T-helper 9 cell (primary cell): ENCODE results near the gene MED12L.

ENCODE experiments used
- DNase-seq: peaks from one replicate; pipeline ENCODE4 v3.0.0-alpha.2; 2020

Gene MED12L

DNA sequence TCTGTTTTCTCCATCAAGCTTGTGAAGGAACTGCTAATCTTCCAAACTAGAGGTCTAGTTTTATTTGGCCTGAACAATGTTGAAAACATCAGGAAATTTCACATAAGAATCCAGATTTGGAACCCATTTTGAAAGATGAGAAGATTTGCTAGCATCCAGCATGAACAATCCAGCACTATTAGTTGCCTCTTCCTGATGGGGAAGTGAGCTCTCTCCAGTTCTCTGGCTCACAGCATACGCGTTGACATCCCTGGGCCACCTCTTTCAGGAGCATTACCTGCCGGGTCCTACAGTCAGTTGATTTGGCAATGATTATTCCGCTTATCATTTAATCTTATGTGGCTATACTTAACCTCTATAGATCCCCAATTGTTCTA is 220.3 kb downstream of the MED12L start:
- no peak for DNase-seq

DNA sequence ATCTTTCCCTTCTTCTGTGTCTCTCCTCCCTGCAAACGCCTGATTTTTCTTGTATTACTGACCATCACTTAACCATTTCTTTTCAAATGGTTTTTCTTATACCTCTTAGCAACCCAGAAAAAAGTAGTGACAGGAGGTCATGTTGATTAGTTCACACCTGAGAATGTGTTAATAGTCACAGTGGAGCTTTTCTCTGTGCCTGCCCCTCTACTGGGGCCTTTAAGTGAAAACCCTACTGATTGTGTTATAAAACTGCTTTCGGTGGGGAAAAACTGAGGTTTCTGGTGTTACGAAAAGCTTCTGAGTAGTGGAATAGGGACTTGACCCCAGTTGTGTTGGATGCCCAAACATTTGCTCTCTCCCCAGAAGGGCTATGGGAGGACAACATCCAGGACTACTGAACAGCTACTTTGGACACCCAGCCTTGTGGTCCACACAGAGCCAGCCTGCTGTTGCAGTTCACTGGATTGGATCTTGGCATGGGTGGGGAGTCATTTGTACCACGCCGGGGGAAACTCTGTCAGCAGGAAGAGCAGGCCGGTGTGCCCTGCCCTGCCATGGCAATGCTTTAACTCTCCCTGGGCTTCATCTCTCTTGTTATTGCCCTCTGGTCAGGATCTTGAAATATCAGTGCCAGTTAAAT is 220.8 kb downstream of the MED12L start:
- DNase-seq, result no peak

DNA sequence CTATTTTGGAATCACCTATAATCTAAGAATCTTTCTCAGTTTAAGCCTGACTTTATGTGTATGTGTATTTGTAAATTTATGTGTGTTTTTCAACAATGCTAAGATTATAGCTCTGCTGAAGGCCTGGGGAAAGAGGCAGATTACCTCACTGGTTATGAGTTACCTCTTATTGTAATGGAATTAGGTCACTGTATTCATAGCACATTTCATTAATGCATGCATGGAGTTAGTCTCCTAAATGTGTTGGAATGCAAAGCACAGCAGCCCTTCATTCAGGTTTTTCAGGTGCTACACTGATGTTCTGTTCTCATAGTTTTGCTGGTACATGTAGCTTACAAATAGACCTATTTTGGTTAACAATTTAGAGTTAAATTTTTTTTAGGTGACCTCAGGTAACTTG is 221.7 kb downstream of the MED12L start:
- no peak for DNase-seq

DNA sequence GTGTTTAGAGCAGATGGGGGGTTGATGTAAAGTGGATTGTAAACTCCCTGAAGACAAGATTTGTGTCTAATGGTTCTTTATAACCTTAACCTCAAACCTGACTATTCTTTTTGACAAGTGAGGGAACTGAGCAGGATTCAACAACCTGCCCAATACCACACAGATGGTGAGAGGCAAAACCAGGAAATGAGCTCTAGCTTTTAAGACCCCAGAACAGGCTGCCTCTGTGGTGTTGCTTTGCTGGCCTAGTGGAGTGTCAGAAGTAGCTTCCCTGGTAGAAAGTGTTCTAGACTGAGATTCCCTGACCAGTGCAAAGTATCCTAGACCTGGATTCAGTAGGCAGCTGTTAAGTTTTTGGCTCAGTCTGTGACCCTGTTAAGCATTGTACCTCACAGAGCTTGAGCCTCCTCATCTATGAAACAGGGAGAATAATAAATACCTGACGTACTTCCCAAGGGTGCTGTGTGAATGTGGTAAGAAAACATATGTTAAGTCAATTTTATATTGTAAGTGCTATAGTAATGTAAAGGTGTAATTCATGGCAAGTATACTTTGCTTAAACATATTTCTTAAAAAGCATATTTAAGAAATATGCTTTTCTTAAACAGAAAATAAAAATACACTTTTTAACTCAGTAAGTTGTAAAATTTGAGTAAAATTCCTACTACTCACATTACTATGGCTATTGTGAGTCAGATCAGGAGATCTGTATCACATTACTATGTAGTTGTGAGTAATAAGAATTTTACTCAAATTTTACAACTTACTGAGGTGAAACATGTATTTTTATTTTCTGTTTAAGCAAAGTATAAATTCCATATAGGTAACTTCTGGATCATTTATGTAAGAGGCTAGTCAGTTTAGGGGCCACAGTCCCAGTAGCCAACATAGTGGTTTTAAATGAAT is 222.4 kb downstream of the MED12L start:
- DNase-seq, result no peak

DNA sequence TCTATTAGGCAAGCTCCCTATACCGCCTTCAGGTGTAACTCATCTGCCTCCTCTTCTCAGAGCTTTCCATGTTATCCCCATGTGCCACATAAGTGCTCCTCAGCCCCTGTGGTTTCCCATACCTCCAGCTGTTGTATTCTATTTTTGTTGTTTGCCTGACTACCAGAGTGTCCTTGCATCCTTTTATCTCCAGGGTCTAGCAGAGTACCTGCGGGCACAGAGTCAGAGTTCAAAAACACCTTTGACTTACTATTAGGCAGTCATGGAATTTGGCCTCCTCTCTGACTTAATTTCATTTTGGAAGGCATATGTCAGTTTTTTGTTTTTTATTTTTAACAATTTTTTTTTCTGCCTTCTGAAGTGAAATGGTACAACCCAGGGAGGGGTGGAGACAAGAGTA is 224.1 kb downstream of the MED12L start:
- no peak for DNase-seq

DNA sequence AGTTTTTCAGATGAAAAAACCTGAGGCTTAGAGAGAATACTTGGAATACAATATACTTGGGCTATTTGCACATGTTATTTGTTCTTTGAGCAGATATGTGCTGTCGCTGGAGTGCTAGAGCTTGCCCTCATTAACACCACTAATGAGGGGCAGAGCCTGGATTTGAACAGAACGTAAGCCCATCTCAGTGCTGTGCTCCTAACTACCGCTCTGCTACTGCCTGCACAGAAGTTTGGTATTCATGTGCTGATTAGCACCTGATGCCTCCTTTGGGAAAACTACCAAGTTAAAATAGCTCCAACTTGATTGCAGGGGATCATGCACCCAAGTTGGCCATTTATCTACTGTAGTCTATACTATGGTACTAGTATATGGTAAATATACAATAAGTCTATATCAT is 227.5 kb downstream of the MED12L start:
- no peak for DNase-seq

DNA sequence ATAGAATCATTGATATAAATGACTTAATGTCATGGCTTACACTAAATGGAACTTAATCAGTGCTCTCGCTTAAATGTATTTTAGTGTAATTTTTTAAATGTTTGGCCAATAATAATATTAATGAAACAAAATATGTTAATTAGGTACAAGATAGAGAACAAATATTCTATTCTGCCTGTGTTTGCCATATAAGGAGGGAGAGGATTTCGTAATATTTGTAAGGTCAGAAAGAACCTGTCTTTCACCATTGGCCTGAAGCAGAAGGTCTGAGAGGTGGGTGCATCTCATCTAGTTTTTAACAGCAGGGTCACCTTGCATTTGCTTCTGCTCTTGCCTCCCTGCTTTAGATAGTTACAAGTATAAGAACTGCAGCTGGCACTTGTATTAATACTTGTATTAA is 228.7 kb downstream of the MED12L start:
- no peak for DNase-seq

DNA sequence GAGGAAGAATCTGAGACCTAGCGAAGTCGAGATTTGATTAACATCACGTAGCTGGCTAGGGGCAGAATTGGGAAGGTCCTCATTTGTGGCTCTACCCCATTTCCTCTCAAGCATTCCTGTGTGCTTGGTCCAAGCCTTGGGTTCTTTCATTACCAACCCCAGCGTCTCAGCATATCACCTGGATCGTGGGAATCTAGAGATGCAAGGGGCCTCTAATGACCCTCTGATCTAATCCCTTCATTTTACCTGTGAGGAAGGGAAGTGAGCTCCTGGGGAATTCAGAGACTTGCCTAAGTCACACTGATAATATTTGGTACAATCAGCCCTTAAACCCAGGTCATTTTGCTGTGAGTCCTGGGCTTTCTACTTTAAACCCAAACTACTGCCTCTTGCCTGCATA is 229.1 kb downstream of the MED12L start:
- no peak for DNase-seq

DNA sequence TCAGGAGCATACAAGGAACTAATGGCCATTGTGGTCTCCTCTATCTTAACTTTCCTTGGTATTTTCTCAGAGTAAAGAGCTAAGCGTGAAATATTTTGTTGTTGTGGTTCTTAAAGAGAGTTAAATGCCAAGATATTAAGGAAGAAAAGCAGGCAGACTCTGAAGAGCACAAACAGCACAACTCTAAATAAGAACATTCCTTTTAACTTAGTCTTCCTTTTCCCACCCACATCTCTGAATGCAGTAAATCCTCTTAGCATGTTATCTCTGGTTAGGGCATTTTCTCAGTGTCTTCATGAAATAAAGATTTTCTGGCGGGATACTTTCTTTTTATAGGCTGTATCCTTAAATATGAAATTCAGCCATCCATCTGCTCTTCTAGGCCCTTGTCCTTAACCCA is 229.7 kb downstream of the MED12L start:
- DNase-seq, result no peak

DNA sequence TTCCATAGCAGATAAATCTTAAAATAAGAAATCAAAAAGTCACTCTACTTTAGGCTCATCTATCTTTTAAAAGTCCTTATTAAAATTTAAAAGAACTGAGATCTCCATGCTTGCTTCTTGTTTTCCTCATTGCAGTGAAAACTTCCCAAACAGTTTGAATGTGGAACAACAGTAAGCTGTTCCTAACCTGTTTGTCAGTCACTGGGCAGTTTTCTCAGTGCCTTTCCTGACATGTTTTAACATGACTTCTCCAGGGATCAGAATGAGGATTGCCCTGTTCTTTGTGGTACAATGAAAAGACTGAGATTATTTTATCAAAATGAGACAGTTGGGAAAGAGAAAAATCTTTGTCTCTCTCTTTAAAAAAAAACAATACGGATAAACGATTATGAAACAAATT is 230.4 kb downstream of the MED12L start:
- DNase-seq, result no peak

DNA sequence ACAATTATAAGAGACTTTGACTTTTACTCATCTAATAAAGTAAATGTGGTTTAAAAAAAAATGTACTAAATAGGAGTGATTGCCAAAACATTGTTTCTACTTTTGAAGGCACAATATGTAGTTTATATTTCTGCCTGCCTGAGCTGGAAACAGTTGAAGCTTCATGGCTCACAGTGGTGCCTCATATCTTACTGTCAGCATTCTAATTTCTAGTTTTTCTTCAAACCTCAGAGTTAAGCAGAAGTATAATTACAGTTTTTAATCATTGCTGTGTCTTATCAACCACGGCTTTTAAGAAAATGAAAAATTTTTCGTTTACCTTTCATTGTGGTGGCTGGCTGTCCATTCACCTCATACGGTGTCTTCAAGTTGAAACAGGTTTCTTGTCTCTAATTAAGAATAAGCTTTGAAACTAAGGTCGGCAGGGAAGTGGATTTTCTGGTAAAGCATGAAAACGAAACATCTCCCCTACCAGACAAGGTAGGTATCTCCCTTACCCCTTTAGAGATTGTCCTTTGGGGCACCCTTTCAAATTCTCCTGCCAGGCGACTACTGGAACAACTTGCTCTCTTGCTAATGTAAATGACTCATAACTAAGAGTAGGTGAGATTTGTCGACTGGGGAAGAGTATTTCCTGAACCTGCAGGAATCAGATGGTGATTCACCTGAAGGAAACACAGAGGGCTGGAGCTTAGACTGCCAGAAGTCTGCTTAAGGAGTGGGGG is 231.0 kb downstream of the MED12L start, which contains the start of gene GPR87:
TSS of gene GPR87 (minus strand) at position 554 of the 725 bp plus-strand sequence. CDS start 16,720 bp downstream, outside the sequence.
- no peak for DNase-seq

DNA sequence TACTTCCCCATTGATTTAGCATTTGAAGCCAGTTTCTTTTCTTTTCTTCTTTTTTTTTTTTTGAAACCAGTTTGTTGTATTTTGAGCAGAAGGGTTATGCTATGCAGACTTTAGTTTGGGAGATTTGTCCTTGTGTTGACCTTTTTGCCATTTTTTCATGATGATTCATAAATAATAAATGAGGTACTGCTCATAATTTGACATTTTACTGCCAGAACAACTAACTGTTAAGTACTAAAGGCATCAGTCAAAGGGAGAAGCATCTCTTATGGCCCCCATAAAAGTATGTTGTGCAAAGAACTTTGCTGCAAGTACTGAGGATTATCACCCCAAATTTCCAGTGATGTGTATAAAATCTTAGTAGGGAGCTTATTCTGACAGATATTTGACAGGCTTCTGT is 232.8 kb downstream of the MED12L start:
- no peak for DNase-seq

DNA sequence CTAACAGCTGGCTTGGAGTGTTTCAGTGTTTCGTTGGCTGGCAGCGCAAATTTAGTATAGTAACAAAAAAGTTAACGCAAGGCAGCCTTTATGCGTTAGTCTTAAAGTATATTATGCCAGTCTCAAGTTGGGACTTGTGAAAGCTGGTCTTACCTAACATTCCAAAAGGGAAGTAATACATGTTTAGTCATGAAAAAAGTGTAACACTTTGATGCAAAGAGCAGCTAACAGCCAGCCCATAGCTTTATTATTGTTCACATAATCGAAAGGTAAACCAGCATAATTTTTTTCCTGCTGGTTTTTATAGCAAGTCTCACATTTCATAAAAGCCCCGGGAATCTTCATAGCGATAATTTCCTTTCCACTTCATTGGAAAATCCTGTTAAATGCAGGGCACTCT is 233.5 kb downstream of the MED12L start:
- no peak for DNase-seq

DNA sequence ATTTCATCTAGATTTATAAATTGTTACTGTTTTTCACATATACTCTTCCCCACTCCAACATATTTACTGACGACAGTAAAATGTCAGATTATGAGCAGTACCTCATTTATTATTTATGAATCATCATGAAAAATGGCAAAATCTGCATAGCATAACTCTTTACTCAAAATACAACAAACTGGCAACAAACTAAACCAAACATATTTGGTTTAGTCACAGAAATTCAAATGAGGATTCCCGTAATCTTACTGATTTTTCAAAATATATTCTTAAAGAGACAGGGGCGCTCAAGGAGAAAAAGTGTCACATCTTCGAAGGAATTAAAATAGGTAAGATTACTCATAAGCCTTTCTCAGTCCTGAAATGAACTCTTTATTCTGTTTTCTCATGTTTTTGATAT is 234.2 kb downstream of the MED12L start:
- no peak for DNase-seq

DNA sequence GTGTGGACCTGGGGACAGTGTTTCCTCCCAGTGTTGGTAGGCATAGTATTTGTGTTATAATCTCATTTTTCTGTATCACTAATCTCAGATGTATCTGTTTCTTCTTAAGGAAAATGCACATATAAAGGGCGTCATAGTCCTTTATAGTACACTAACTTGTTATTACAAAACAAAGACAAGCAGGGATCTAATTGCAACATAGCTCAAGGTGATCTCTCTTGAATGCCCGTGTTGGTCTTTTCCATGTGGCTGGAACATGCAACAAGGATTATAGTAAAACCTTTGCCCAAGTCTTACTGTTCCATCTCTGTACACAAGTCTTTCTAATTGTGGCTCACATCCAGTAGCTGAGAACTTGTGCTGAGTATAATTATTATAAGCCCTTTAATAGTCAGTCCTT is 234.7 kb downstream of the MED12L start:
- no peak for DNase-seq

DNA sequence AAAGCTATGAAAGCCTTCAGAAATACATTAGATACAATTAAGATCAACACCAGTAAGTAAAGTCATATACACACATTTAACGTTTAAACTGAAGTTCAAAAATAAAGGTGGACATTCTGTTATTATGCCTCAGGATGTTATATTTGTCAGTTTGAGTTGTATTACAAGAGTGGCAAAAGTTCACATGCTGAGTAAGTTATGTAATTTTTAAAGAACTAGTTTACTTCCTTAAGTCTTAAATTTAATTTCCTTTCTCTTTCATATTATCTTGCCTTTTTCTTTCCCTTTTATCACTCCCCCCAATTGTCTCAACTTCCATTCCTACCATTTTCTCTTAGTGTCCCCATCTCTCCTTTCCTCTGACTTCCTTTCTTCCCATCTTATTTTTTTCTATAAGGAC is 236.1 kb downstream of the MED12L start:
- no peak for DNase-seq

DNA sequence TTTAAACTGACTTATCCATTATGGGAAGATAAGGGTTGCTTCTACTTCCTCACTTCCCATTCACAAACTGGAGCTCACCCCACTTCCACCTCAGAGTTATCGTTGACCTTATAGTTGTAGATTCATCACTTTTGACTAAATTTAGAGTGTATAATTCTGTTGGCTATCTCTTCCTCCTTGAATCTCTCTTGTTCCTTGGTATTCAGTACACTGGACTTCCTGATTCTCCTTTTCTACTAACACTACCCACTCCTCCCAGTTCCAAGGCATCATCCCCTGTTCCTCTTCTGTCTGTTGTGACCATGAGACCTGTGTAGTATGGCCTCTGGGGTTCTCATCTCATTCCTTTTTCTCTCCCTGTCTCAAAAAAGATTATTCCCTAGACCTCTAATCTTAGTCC is 237.0 kb downstream of the MED12L start:
- DNase-seq, result no peak

DNA sequence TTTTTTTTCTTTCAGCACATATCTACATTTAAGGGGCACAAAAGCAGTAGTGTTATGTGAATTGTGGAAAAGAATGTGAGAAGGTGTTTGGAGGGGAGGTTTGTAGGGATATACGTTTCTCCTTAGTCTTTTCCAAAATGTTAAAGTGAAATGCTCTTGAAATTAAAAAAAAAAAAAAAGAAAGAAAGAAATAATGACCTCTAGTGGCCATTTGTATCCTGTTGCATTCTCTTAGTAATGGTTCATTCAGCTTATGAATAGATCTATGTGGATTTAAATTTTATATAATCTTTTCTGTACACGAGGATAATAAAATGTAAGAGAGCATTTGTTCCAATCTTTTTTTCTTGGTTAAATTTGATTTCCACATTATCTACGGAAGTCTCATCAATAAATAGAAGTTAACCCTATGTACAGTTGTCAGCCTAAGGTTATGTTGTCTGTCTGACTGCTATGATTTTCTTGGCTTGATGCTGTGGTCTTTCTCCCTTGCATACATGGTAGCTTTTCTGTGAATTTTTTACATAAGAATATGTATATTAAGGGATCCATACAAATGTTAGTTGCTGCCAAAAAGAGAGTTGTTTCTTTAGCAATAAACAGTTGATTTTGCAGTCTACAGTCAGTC is 242.2 kb downstream of the MED12L start:
- no peak for DNase-seq

DNA sequence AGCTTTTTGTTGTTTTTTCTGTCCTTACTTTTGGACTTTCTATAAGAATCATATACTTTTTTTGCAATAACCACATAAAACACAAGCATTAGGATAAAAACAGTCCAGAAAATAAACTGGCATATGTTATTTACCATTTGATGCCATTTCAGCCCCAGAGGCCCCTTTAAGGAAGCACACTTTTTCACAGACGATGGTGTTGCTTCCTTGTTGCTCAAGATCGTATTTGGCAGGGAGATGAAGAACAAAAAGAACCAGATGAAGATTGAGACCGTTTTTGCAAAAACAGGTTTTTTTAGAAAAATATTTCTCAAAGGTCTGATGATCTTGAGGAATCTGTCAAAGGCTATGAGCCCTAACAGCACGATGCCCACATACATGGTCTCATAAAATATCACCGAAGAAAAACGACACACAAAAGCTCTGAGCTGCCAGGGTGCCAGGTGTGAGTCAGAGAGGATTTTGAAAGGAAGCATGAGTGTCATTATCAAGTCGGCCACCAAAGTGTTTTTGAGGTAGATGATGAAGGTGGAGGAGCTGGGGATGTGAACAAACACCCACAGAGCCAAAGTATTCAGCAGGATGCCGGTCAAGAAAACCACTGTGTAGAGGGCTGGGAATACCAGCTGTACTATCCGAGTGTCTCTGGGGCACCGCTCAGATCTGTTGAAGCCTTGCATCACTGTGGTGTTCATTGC is 243.0 kb downstream of the MED12L start:
- DNase-seq, result no peak

DNA sequence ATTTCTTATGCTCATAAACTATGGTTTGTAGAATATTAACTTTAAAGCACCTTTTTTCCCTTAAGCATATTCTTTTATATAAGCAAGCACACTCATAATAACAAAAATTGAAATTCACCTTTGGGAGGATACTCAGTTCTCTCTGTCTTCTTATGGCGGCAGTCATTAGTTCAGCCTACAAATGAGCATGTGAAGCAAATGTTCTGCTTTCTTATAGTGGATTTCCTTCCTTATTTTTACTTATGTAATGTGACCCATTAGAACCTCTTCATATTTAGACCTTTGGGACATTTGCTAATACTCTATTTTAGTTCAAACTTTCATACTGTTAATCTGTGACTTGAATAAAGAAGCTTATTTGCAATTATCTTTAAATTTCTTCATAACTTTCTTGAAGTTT is 243.9 kb downstream of the MED12L start, which contains the start of gene P2RY13:
TSS of gene P2RY13 (minus strand) at position 187 of the 400 bp plus-strand sequence. CDS start at position 166, 21 bp downstream.
- DNase-seq, result no peak

DNA sequence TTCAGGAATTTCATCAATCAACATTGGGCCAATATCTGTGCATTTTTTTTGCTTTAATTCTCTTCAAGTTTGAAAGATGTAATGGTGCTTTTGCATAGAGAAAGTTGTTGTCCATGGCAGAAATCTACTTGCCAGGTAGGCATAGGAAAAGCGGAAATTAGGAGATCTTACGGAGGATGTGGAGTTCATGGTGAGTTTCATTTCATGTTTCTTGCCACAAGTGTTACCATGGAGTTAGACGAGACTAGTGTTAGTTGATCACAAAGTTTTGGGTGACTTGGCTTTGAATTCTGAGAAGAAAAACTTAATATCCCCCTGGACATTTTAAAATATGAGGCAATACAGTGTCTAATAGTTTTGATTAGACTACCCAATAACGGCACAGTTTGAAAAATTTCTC is 244.9 kb downstream of the MED12L start:
- DNase-seq, result no peak

DNA sequence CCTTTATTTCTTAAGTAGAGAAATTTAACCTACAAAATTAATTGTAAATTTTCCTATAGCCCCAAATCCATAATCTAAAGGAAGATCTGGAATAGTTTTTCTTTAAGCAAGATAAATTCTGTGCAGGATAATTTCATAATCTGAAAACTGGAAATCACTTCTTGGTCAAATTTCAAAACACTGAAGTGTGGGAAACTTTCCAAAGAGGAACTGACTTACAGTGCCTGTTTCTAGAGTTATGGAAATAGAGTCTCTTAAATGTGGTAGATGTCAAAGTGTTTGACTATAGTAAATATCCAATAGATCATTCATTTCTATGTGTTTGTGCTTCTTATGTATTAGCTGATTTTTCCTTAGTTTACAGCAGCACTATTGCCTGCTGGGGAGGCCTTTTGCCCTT is 245.4 kb downstream of the MED12L start:
- no peak for DNase-seq
